Measurements from ENCODE around the gene PGF.

The PGF gene

GRCh38 chr14:74954947-74955228, 509 bp downstream of the PGF start:
- no peak for DNase-seq

- no peak for DNase-seq
These were observed 1.0 kb downstream of the PGF start for GRCh38 chr14:74954232-74954946.

GRCh38 chr14:74953686-74954085, 1.7 kb downstream of the PGF start:
- DNase-seq: no peak

GRCh38 chr14:74952697-74953484, 2.5 kb downstream of the PGF start:
- no peak for DNase-seq

GRCh38 chr14:74952180-74952665, 3.2 kb downstream of the PGF start:
- no peak for DNase-seq

GRCh38 chr14:74951443-74952179, 3.8 kb downstream of the PGF start:
- DNase-seq: no peak

GRCh38 chr14:74950795-74951442, 4.5 kb downstream of the PGF start:
- DNase-seq: no peak

GRCh38 chr14:74949859-74950573, 5.4 kb downstream of the PGF start:
- no peak for DNase-seq

- DNase-seq: no peak
These were observed 6.2 kb downstream of the PGF start for GRCh38 chr14:74949191-74949601.

- no peak for DNase-seq
These were observed 6.9 kb downstream of the PGF start for GRCh38 chr14:74948228-74949175.

GRCh38 chr14:74947353-74948227, 7.8 kb downstream of the PGF start:
- no peak for DNase-seq

- DNase-seq: no peak
These were observed 8.6 kb downstream of the PGF start for GRCh38 chr14:74946659-74947281.

GRCh38 chr14:74945852-74946658, 9.3 kb downstream of the PGF start:
- peak; percentile 79 for DNase-seq

- peak; percentile 23 for DNase-seq
These were observed 10.0 kb downstream of the PGF start for GRCh38 chr14:74945261-74945851.

- DNase-seq: no peak
These were observed 12.8 kb downstream of the PGF start for GRCh38 chr14:74942608-74943007.

GRCh38 chr14:74942181-74942580, 13.2 kb downstream of the PGF start:
- DNase-seq: no peak

GRCh38 chr14:74941676-74942097, 13.7 kb downstream of the PGF start:
- peak; percentile 57 for DNase-seq

- DNase-seq: no peak
These were observed 14.3 kb downstream of the PGF start for GRCh38 chr14:74940956-74941565.

Data from CD4-positive, alpha-beta T cell treated with Interleukin-12 subunit alpha and Interleukin-12 subunit beta, for 1 hour (primary cell).